K562 (cell line): ENCODE measurements around the gene VIPR2. TPM values are rescaled to one million over a fixed set of nuclear protein-coding genes. Genes with fewer than 3 reads are reported as not detected.

Experiments used
- ATAC-seq: fragments of 200-7000 bp; cut with Tn5 transposase; 3 replicates; pipeline ENCODE4 v1.9.1; 2020; ENCODE audit warnings: moderate library complexity
- BruUV-seq: library from RNA; stranded (reverse); fragments of 400-500 nt; replicated peaks from 2 replicates; lab custom pipeline; 2021; lab: Mats Ljungman, UMichigan
- CTCF ChIA-PET: fragments of 300-600 bp; formaldehyde crosslinking; extraction: SDS; loops from one replicate; lab custom pipeline; 2021; ENCODE audit warnings: low intra/inter-chr PET ratio; lab: Yijun Ruan, JAX
- POLR2A ChIA-PET: fragments of 300-600, 350-650 bp; sonication (Branson Sonifier 250); formaldehyde crosslinking; extraction: SDS; loops from one replicate; lab custom pipeline; 2021; ENCODE audit warnings: antibody characterized with exemption, inconsistent platforms; lab: Yijun Ruan, JAX
- DNase-seq, 4 experiments: peaks; one replicate each; pipeline versions ENCODE4 v3.0.0 to v3.0.0-alpha.2; 2011 to 2018; ENCODE audit warnings: low spot score in 3 of 4, mixed read lengths in 3 of 4; ENCODE audit errors: extremely low read depth in 1 of 4
- FAIRE-seq: peaks from 2 replicates; lab custom pipeline; 2011; peaks lifted over from hg19 to GRCh38; lab: Jason Lieb, UNC
- H2AFZ ChIP-seq: 2 replicates; pipeline ENCODE4 v1.6.0; 2011; ENCODE audit warnings: low read depth, low read length, control low read depth, inconsistent platforms
- H3K27ac ChIP-seq: fragments of 200-600 bp; 3 replicates; pipeline ENCODE4 v1.8.0; 2011; ENCODE audit warnings: low read depth, mild to moderate bottlenecking, control low read depth, inconsistent platforms, low read length, moderate library complexity, mixed read lengths; ENCODE audit errors: extremely low read depth
- H3K27me3 ChIP-seq, 2 experiments: fragments of 300-600 bp in 1 of 2; 2 replicates in 1 of 2; 3 replicates in 1 of 2; pipeline versions ENCODE4 v1.6.0 to v1.8.0; 2011; ENCODE audit warnings: inconsistent platforms in 2 of 2, low read length in 2 of 2, mild to moderate bottlenecking in 1 of 2, mixed read lengths in 1 of 2, moderate library complexity in 1 of 2; ENCODE audit not compliant: control insufficient read depth in 2 of 2, insufficient read depth in 2 of 2
- H3K36me3 ChIP-seq: fragments of 300-600 bp; 3 replicates; pipeline ENCODE4 v1.8.0; 2011; ENCODE audit warnings: mild to moderate bottlenecking, low read length, inconsistent platforms; ENCODE audit not compliant: control insufficient read depth, insufficient read depth
- H3K4me1 ChIP-seq, 2 experiments: fragments of 200-600 bp in 1 of 2; replicated peaks in 1 of 2; 2 replicates in 1 of 2; 3 replicates in 1 of 2; pipeline versions ENCODE4 v1.5.1 to v1.8.0; 2011; ENCODE audit warnings: inconsistent platforms in 2 of 2, low read length in 2 of 2, mild to moderate bottlenecking in 1 of 2, mixed read lengths in 1 of 2, moderate library complexity in 1 of 2; ENCODE audit not compliant: control insufficient read depth in 2 of 2, insufficient read depth in 2 of 2
- H3K4me2 ChIP-seq: 2 replicates; pipeline ENCODE4 v1.6.1; 2011; ENCODE audit warnings: low read length, control low read depth, inconsistent platforms, mixed read lengths; ENCODE audit not compliant: insufficient read depth
- H3K4me3 ChIP-seq: fragments of 200-600 bp; sonication (generic), shearing (Covaris generic); 2 replicates; pipeline ENCODE4 v1.5.1; 2016; ENCODE audit warnings: control low read depth, inconsistent platforms
- H3K79me2 ChIP-seq: fragments of 200-600 bp; 3 replicates; pipeline ENCODE4 v1.8.0; 2011; ENCODE audit warnings: low read length, inconsistent platforms; ENCODE audit not compliant: control insufficient read depth, insufficient read depth
- H3K9ac ChIP-seq, 2 experiments: 2 replicates each; pipeline versions ENCODE4 v1.6.0 to v1.6.1; 2011; ENCODE audit warnings: low read depth in 2 of 2, low read length in 2 of 2, control low read depth in 1 of 2, inconsistent platforms in 1 of 2, mild to moderate bottlenecking in 1 of 2, mixed read lengths in 1 of 2; ENCODE audit not compliant: insufficient read depth in 1 of 2
- H3K9me1 ChIP-seq: one replicate; pipeline ENCODE4 v1.6.0; 2011; ENCODE audit warnings: inconsistent platforms, mild to moderate bottlenecking, low read length, moderate library complexity; ENCODE audit not compliant: control insufficient read depth, insufficient read depth
- H3K9me3 ChIP-seq: replicated peaks from 2 replicates; pipeline ENCODE4 v1.5.1; 2011; ENCODE audit warnings: low read depth, low read length, inconsistent platforms; ENCODE audit not compliant: control insufficient read depth, insufficient read depth
- H4K20me1 ChIP-seq: replicated peaks from 2 replicates; pipeline ENCODE4 v1.6.1; 2011; ENCODE audit warnings: low read length, inconsistent platforms, mixed read lengths; ENCODE audit not compliant: control insufficient read depth, insufficient read depth
- ASH1L ChIP-seq: fragments of 450-650 bp; IDR thresholded peaks from 2 replicates; pipeline ENCODE4 v1.6.1; 2018; ENCODE audit warnings: borderline replicate concordance, mild to moderate bottlenecking, low read depth; ENCODE audit not compliant: partially characterized antibody
- DIDO1 ChIP-seq: fragments of 450-650 bp; IDR thresholded peaks from 2 replicates; pipeline ENCODE4 v1.6.1; 2016; ENCODE audit warnings: low read depth, missing biosample characterization, missing genetic modification characterization
- HNRNPLL ChIP-seq: fragments of 200-400 bp; formaldehyde crosslinking; IDR thresholded peaks from 2 replicates; pipeline ENCODE4 v1.6.1; 2017; ENCODE audit warnings: low read length, low read depth, mild to moderate bottlenecking; ENCODE audit not compliant: poor library complexity, severe bottlenecking
- KLF13 ChIP-seq: fragments of 450-650 bp; IDR thresholded peaks from 2 replicates; pipeline ENCODE4 v1.6.1; 2016; ENCODE audit warnings: missing genetic modification characterization, low read depth, mild to moderate bottlenecking, missing compliant biosample characterization, moderate library complexity, borderline replicate concordance
- WGBS: fragments of 100-300 bp; shearing (Covaris generic); methylation state at CpG from one replicate; pipeline ENCODE4 v1.1.6; 2016; ENCODE audit warnings: low coverage, mixed read lengths; ENCODE audit not compliant: insufficient coverage; ENCODE audit errors: missing lambda C conversion rate; 5-methylcytosine and 5-hydroxymethylcytosine counted together
- in situ Hi-C: fragments of 300-500 bp; cut with MboI; formaldehyde crosslinking; loops from 4 replicates; pipeline ENCODE4 v1.15.0; 2018; ENCODE audit warnings: inconsistent platforms, mixed read lengths
- intact Hi-C: fragments of 100-400 bp; cut with micrococcal nuclease; formaldehyde crosslinking; loops from 2 replicates; pipeline ENCODE4 v1.14.2; 2022
- polyA plus RNA-seq, 8 experiments: library from polyadenylated mRNA; depleted of rRNA in 4 of 8; stranded (reverse) in 5 of 8; unstranded in 3 of 8; fragments of >200 nt; fragmentation: Nextera tagmentation in 2 of 8; fragmentation: Illumina TruSeq in 1 of 8; extraction: Ambion mirVana in 2 of 8; extraction: Trizol in 1 of 8; gene quantifications; 2 replicates each; pipeline versions ENCODE4 v1.2.1 to v1.2.3, GENCODE V29; 2011 to 2014; ENCODE audit warnings: inconsistent platforms in 1 of 8, missing spikeins in 1 of 8
- total RNA-seq, 7 experiments: library from RNA; depleted of rRNA in 6 of 7; stranded (reverse); fragments of >200 nt in 6 of 7; fragmentation: Illumina TruSeq in 2 of 7; extraction: Trizol in 2 of 7; gene quantifications; 2 replicates each; pipeline versions ENCODE4 v1.2.1 to v1.2.3, GENCODE V29; 2011 to 2021; ENCODE audit warnings: low replicate concordance in 1 of 7

Gene VIPR2
- total and polyA plus RNA-seq, 9 of the 15 experiments (the other 6 are each of a cell fraction or from before 2014, with no cell fraction given), result 0.04 TPM; not detected in 8

DNA sequence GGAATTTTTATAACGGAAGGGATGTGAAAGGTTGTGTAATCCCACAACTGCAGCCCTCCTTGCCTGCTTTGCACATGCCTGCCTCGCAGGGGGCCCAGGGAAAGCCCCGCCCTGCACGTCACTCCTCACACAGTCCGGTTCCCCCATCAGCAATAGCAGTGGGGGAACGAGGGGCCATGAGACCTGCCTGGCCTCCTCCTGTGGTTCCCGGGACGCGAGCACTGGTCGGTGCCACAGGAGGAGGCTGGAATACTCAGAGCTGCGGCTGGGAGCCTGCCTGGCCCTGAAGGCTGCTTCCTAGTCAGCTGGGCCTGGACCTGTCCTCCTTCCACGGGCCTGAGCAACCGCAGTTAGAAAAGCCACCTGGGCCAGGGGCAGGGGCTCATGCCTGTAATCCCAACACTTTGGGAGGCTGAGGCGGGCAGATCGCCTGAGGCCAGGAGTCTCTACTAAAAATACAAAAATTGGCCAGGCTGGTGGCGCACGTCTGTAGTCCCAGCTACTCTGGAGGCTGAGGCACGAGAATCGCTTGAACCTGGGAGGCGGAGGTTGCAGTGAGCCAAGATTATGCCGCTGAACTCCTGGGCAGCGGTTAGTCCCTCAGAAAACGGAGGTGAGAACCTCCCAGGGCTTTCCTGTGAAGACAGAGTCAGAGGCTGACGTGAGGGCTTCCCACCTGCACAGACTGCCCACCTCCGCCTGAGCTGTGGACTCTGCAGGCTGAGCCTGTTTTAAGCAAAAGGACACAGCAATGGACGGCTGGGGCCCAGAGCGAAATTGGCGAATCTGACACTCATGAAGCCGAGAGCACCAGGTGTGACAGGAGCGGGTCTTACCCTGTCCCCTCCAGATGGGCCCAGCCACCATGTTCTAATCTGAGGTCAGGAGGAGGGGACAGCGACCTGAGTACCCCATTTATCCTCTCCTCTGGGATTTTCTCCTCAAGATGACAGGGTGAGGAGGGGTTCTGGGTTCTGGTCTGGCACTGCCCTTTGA lies 52.9 kb downstream of the VIPR2 start (continued):
- TF ChIP-seq ASH1L, result no peak

DNA sequence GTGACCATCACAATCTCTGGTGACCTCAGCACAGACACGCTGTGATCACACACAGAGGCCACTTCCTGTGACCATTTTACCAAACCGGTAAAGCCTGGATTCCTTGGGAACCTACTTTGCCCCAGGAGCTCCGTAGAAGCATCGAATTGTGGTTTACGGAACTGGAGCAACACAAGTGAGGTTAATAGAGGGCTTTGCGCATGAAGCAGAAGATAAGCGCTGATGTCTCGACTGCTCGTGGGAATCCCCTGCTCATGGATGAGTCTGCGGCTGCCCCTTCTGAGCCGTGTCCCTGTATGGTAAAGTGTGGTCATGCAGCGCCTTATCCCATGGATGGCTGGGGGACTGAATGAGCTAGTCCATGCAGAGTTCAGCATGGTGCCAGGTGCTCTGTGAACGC lies 53.6 kb downstream of the VIPR2 start:
- H3K9me1 ChIP-seq, result no peaks in the 10 kb centered on the region
- ATAC-seq (no peak), DNase-seq (no peak)
- 3% methylated on average over 13 of the region's 13 CpGs for WGBS
- in situ Hi-C loops, result no loop called here
- TF ChIP-seq KLF13 (tag), result no peak
- no peak for TF ChIP-seq DIDO1
- TF ChIP-seq HNRNPLL, result peak; percentile 88
- TF ChIP-seq, all 486 proteins: peak for 1
- FAIRE-seq, result no peak
- no peaks in the 10 kb centered on the region for H3K79me2 ChIP-seq
- BruUV-seq, result no TSS peak
- H3K4me1 ChIP-seq, result 0 out of 5 replicates have a peak, but pooled peaks cover 0 to 2% of the 10 kb centered on the region in 2 experiments
- H3K4me2 ChIP-seq, result no peak overlapping the region
- no peaks in the 10 kb centered on the region for H3K9me3 ChIP-seq
- ChIA-PET CTCF (no interaction called here), POLR2A (no interaction called here)
- intact Hi-C loops, result no loop called here
- peaks cover 7% of the 10 kb centered on the region for H4K20me1 ChIP-seq
- peaks cover 60 to 79% of the 10 kb centered on the region in 2 experiments for H3K27me3 ChIP-seq
- no peaks in the 10 kb centered on the region for H3K36me3 ChIP-seq
- H3K4me3 ChIP-seq, result no peak overlapping the region
- H3K27ac ChIP-seq, result no peak overlapping the region
- no peak overlapping the region for H3K9ac ChIP-seq
- H2AFZ ChIP-seq, result no peak overlapping the region
